HL-60/S4 treated with phorbol 12-myristate 13-acetate at 8.2 ng/mL for 4 days and 3 days (cell line): Measurements from ENCODE around the gene IKZF5.

ENCODE experiments used
- in situ Hi-C: fragments of 300-500 bp; cut with MboI; formaldehyde crosslinking; loops from 2 replicates; pipeline ENCODE4 v1.15.0; 2022; ENCODE audit warnings: low sequenced_read_pairs

Gene IKZF5

GRCh38 chr10:123008355-123009104 lies at the start of gene IKZF5, which contains the start of gene ACADSB:
IKZF5 (minus strand) TSS chr10:123008795; CDS start chr10:122998625, 10,170 bp downstream.
ACADSB (plus strand) TSS chr10:123009006; CDS start chr10:123009030, 24 bp downstream.
- in situ Hi-C loops = no loop called here

GRCh38 chr10:123057968-123058367 lies 49.4 kb upstream of the IKZF5 start:
- in situ Hi-C loops = no loop called here

DNA sequence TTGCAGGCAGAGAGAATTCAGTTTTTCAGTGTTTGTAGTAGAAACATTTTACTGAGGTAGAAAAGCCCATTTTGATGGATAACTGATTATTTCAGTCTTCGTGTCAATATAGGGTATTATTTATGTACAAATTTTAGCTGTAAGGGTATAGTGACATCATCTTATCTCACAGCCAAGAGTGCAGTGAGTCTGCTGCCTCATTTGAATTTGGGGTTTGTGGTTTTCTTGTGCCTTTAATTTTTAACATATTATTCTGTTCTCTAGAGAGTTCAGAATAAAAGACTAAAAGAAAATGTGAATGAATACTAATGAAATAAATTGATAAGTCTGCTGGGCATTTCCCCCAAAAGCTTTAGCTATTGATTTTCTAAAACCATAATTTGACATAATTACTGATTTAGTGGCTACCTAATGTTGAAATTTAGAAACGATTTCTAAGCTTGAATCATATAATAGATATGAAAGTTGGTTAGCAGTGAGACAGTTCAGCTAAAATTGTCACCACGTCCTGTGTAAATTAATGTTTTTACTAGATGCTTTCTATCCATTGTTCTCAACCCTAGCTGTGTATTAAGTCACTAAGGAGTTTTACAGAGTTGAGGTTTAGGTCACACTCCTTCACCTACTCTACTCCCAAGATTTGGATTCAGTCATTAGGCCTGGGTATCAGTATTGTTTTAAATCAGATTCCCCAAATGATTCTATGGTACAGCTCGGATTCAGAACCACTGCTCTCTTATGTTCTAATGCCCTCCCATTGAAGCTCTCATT lies 37.6 kb upstream of the IKZF5 start:
- in situ Hi-C loops = no loop called here

DNA sequence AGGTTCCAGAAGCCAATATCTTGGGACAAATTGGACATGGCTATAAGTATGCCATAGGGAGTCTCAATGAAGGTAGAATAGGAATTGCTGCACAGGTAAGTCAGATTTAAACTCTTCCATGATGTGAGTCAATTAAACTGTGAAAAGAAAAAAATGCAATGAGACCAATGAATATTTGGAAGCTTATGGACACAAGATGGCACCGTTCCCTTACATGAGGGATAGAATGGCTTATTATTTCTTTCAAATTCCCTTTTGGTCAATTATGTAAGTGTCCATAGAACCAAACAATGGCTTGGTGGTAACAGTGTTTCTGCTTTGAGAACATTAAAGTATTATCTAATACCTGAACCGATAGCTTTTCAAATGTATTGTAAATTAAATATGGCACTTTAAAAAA lies 35.8 kb upstream of the IKZF5 start:
- in situ Hi-C loops = no loop called here

DNA sequence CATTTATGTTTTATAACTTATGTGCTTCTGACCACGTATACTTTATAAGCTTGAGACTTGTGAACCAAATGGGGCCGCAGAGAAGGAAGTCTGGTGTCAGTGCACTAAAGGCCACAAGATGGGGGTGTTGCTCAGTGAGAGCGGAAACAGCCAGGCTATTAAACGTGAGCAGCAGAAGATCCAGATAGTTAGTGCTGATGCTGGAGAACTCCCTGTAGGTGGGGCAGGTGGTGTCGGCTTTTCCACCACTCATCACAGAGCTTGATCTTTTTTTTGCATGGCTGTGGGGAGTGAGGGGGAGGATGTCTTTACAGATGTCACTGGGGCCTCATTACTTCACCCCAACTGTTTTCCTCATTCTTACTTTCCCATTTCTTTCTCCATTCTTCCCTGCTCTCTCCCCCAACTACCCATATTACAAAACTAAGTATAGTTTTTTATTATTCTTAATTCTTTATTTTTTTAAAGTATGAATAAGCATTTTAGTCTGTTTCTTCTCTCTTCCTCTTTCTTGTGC lies 34.9 kb upstream of the IKZF5 start:
- in situ Hi-C loops = no loop called here

DNA sequence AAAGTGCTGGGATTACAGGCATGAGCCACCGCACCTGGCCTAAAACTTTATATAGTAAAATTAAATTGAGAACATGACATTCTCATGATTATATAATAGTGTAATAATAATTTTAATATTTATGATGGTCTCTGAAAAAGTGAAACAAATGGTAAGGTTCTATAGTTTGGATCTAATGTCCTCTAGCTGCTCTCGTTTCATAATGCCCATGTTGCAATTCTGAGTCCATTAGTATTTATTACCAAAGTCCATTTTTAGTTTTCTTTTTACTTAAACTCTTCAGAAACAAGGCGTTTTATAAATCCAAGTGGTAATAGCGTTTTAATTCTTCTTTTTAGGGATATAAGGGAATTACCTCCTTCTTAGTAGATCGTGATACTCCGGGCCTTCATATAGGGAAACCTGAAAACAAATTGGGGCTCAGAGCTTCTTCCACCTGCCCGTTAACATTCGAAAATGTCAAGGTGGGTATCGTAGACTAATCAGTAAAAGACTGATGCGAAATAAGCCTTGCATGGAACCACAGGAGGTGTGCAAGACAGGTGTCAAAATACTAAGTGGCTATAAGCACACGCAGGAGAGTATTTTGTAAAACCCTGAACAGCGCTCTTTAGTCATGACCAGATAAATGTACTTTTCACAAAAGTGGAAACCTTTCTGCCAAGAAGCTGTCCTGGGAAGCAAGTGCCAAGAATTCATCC lies 34.3 kb upstream of the IKZF5 start:
- in situ Hi-C loops = no loop called here

- in situ Hi-C loops = no loop called here
These were observed 31.0 kb upstream of the IKZF5 start for GRCh38 chr10:123039632-123039930.

DNA sequence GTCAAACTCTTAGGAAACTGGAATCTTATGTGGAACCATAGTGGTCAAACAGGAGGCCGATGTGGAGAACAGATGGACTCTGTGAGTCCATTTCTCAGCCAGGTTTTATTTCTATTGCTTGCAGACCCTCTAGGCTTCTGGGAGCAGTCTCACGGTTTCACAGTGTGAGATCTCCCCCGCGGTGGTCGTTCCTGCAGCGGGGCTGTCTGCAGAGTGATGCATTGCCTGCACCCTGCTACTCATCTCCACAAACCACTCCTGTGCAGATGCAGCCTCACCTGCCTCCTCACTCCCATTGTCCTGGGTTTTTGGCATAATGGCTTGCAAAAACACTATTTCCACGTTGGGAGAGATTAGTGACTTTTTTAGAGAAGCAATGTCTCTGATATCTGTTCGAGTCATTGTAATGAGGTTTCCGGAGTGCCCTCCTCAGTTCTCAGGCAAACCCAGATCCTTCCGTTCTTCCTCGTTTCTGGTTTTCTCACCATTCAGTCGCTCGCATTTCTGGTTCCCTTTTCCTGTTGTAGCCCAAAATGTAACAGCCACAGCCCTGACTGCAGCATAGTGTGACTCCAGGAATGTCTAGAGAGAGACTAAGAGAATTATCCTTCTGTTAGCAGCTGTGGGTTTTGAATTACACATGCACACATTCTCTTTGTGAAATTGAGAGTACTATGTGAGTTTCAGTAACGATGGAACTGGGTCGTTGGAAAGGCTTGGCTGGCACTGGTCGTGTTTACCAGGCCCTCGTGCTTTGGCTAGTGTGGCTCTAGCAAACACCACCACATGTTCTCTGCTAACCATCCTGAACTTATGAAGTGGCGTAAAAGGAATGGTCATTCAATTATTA lies 30.4 kb upstream of the IKZF5 start:
- in situ Hi-C loops = no loop called here

GRCh38 chr10:123035467-123036086 lies 27.0 kb upstream of the IKZF5 start:
- in situ Hi-C loops = no loop called here

DNA sequence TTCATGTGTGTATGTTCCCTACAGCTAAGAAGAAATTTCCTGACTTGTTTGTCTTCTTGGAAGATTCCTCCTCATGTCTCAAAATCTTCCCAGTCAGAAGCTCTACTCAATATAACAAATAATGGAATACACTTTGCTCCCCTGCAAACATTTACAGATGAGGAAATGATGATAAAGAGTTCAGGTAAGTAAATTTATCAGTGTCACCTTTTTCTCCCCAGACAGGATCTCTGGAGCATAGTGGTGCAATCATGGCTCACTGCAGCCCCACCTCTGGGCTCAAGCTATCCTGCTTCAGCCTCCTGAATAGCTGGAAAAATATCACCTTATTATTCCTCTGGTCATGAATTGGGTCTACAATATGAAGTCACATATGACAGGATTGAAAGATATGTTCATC lies 25.7 kb upstream of the IKZF5 start:
- in situ Hi-C loops = no loop called here

GRCh38 chr10:123031124-123031523 lies 22.5 kb upstream of the IKZF5 start:
- in situ Hi-C loops = no loop called here

GRCh38 chr10:123027861-123028260 lies 19.3 kb upstream of the IKZF5 start:
- in situ Hi-C loops = no loop called here

- in situ Hi-C loops = no loop called here
These were observed 17.7 kb upstream of the IKZF5 start for GRCh38 chr10:123026302-123026701.

- in situ Hi-C loops = no loop called here
These were observed 15.9 kb upstream of the IKZF5 start for GRCh38 chr10:123024540-123024939.

DNA sequence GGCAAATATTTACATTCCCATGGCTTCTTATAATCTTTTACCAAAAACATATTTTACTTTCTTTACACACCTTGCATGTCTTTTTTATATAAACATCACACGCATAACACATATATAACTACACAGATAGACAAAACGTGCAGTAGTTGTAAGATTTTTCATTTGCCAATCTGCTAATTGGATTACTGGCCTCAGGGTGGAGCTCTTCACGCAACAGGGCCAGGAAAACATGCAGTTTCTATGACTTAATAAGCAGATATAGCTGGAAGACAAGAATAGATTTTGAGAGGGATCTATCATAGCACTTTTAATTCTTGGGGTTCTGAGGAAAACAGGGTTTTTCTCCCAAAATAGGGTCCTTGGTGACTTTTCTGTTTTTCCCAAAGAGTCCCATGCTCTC lies 12.9 kb upstream of the IKZF5 start:
- in situ Hi-C loops = no loop called here

DNA sequence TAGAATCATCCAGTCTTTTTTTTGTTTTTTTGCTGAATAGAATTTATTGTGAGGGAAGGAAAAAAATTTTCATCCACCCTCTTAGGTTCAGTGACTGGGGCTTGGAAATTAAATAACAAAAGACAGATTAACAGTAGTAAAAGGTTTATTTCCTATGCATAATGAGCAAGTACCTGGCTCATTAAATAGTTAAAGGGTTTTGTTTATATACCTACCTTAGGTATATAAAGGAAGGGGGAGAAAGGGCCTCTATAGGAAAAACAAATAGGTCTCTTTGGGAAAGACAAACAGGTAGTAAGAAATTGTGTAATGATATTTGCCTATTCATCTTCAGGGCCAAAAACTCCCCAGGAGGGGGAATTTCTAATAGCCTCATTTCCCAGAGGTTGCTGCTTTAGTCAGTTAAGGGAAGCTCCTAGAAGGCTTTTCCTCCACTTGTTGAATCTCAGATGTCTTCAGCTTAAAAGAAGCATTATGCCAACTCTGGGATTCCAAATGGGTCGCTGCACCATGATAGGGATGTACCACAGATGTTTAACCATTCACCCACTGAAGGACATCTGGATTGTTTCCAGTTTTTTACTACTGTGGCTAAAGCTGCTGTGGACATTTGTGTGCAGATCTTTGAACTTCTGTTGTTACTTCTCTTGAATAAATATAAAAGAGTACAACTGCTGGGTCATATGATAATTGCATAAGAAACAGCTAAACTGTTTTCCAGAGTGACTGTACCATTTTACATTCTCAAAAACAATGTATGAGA lies 11.5 kb upstream of the IKZF5 start:
- in situ Hi-C loops = no loop called here

- in situ Hi-C loops = no loop called here
These were observed 10.7 kb upstream of the IKZF5 start for GRCh38 chr10:123019264-123019663.

- in situ Hi-C loops = no loop called here
These were observed 9.9 kb upstream of the IKZF5 start for GRCh38 chr10:123018531-123018930.

DNA sequence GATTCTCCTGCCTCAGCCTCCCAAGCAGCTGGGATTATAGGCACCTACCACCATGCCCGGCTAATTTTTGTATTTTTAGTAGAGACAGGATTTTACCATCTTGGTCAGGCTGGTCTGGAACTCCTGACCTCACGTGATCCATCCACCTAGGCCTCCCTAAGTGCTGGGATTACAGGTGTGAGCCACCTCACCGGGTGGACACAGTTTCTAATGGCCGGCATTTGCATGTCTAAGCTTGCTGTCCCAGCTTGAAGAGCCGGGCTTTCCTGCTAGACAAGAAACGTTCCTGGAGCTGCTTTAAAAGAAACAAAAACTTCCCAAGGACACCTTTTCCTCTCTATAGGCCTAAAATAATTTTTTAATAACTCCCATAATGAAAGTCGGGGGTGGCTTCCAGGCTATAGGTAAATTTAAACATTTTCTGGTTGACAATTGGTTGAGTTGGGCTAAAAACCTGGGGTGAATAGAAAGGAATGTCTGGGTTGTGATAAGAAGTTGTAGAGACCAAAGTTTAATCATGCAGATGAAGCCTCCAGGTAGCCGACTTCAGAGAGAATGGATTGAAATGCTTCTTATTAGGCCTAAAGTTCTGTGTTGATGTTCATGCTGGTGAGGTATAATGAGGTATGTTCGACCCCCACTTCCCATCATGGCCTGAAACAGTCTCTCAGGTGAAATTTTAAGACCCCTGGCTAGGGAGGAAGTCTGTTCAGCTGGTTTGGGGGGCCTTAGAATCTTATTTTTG lies 9.0 kb upstream of the IKZF5 start:
- in situ Hi-C loops = no loop called here
